Activated CD4-positive, alpha-beta T cell treated with anti-CD3 and anti-CD28 coated beads, Interleukin-2, amount 50 U/mL, for 4 hours (primary cell): ENCODE data around the gene RAD51D.
"Not testable (repeated sequence)": the region's sequence is repeated elsewhere in the genome, so short reads cannot be mapped to it uniquely, and the experiment has no call there.

ENCODE experiments used
- DNase-seq, 2 experiments: peaks; one replicate each; pipeline ENCODE4 v3.0.0-alpha.2; 2020

The RAD51D gene

GRCh38 chr17:35141681-35142466 is 22.2 kb upstream of the RAD51D start, which contains the start of gene NLE1:
TSS of gene NLE1 (minus strand) at chr17:35142303. CDS start at chr17:35142275, 28 bp downstream.
- DNase-seq, result peak; percentile 86 to 87

GRCh38 chr17:35138218-35138617 is 18.6 kb upstream of the RAD51D start:
- no peak for DNase-seq

- no peak for DNase-seq
Measured at GRCh38 chr17:35135322-35135721, 15.7 kb upstream of the RAD51D start.

GRCh38 chr17:35132816-35133550 is 13.3 kb upstream of the RAD51D start:
- DNase-seq, result no peak

GRCh38 chr17:35132099-35132498 is 12.4 kb upstream of the RAD51D start:
- DNase-seq, result no peak

GRCh38 chr17:35130392-35130791 is 10.7 kb upstream of the RAD51D start:
- DNase-seq, result no peak

GRCh38 chr17:35129973-35130351 is 10.3 kb upstream of the RAD51D start:
- DNase-seq, result no peak

- DNase-seq, result no peak
Measured at GRCh38 chr17:35129154-35129972, 9.7 kb upstream of the RAD51D start.

- DNase-seq, result no peak
Measured at GRCh38 chr17:35127751-35128514, 8.3 kb upstream of the RAD51D start.

GRCh38 chr17:35121315-35121714 is 1.7 kb upstream of the RAD51D start, which contains the start of gene FNDC8:
TSS of gene FNDC8 (plus strand) at chr17:35121615. CDS start at chr17:35121694, 79 bp downstream.
- DNase-seq, result no peak

GRCh38 chr17:35117984-35118383 is 1.7 kb downstream of the RAD51D start:
- DNase-seq, result peak; percentile 11 to 31

GRCh38 chr17:35116845-35117244 is 2.8 kb downstream of the RAD51D start:
- DNase-seq, result no peak

- DNase-seq, result not testable (repeated sequence)
Measured at GRCh38 chr17:35110791-35111190, 8.9 kb downstream of the RAD51D start.

GRCh38 chr17:35104844-35105450 is 14.7 kb downstream of the RAD51D start:
- DNase-seq, result no peak

GRCh38 chr17:35103271-35103670 is 16.4 kb downstream of the RAD51D start:
- DNase-seq, result no peak

GRCh38 chr17:35101725-35102124 is 17.9 kb downstream of the RAD51D start:
- DNase-seq, result no peak

GRCh38 chr17:35101036-35101435 is 18.6 kb downstream of the RAD51D start:
- DNase-seq, result no peak

GRCh38 chr17:35099908-35100307 is 19.8 kb downstream of the RAD51D start:
- no peak for DNase-seq

- no peak for DNase-seq
Measured at GRCh38 chr17:35097776-35098175, 21.9 kb downstream of the RAD51D start.

- DNase-seq, result no peak
Measured at GRCh38 chr17:35095741-35096140, 23.9 kb downstream of the RAD51D start.

- DNase-seq, result no peak
Measured at GRCh38 chr17:35094902-35095301, 24.8 kb downstream of the RAD51D start.

- not testable (repeated sequence) for DNase-seq
Measured at GRCh38 chr17:35090707-35091106, 29.0 kb downstream of the RAD51D start.
